ENCODE results near the gene PPP2R5D.

- TF ChIP-seq YY1 (IDR thresholded peaks at IDR 0.05; ENCODE audit: insufficient read depth, insufficient read length) (no peak), ZNF274 (IDR thresholded peaks at IDR 0.05; ENCODE audit: low read depth, low read length) (no peak)
Measured at GRCh38 chr6:42989923-42990322, 5.6 kb downstream of the PPP2R5D start.

Measured in NT2/D1 (cell line).